PC-9 (cell line): ENCODE results near the gene BCL2L12.

ENCODE experiments used
- CTCF ChIP-seq: fragments of 200-600 bp; sonication (generic); conservative IDR thresholded peaks from 2 replicates; pipeline ENCODE4 v1.6.1; 2017; ENCODE audit warnings: mixed run types, antibody characterized with exemption, mild to moderate bottlenecking, moderate library complexity
- EZH2 ChIP-seq: fragments of 200-600 bp; sonication (generic); IDR thresholded peaks from 2 replicates; pipeline ENCODE4 v1.8.0; 2017; ENCODE audit warnings: antibody characterized with exemption, low read depth

GRCh38 chr19:49624967-49625910 is 40.5 kb upstream of the BCL2L12 start:
- TF ChIP-seq CTCF (no peak), EZH2 (no peak)
